Measurements from ENCODE around the gene GDPD3.

GRCh38 chr16:30096862-30097563 is 16.3 kb downstream of the GDPD3 start:
- TF ChIP-seq ZBTB21 (CRISPR knock-in tag; IDR thresholded peaks at IDR 0.05): no peak
- no peak for TF ChIP-seq CHCHD3 (CRISPR knock-in tag; IDR thresholded peaks at IDR 0.05)
- no peak for TF ChIP-seq CEBPZ (IDR thresholded peaks at IDR 0.05; ENCODE audit: low read length)
- no peak for TF ChIP-seq MED13 (CRISPR knock-in tag; IDR thresholded peaks at IDR 0.05)

Measured in HepG2 (cell line).